ENCODE results near the gene RAB11B.

- TF ChIP-seq REST (IDR thresholded peaks at IDR 0.05; ENCODE audit: borderline replicate concordance) (no peak), POLR2AphosphoS5 (IDR thresholded peaks at IDR 0.05) (no peak), EP300 (conservative IDR thresholded peaks at IDR 0.05; ENCODE audit: poor library complexity, severe bottlenecking) (no peak), TAF1 (IDR thresholded peaks at IDR 0.05; ENCODE audit: low read depth) (no peak), SMC3 (conservative IDR thresholded peaks at IDR 0.05; ENCODE audit: poor library complexity) (no peak), RAD21 (conservative IDR thresholded peaks at IDR 0.05) (no peak), EZH2 (IDR thresholded peaks at IDR 0.05; ENCODE audit: borderline replicate concordance, insufficient read depth, low read length, poor library complexity, severe bottlenecking) (no peak), MXI1 (conservative IDR thresholded peaks at IDR 0.05; ENCODE audit: poor library complexity, severe bottlenecking) (no peak)
- TF ChIP-seq, protein P1, sequence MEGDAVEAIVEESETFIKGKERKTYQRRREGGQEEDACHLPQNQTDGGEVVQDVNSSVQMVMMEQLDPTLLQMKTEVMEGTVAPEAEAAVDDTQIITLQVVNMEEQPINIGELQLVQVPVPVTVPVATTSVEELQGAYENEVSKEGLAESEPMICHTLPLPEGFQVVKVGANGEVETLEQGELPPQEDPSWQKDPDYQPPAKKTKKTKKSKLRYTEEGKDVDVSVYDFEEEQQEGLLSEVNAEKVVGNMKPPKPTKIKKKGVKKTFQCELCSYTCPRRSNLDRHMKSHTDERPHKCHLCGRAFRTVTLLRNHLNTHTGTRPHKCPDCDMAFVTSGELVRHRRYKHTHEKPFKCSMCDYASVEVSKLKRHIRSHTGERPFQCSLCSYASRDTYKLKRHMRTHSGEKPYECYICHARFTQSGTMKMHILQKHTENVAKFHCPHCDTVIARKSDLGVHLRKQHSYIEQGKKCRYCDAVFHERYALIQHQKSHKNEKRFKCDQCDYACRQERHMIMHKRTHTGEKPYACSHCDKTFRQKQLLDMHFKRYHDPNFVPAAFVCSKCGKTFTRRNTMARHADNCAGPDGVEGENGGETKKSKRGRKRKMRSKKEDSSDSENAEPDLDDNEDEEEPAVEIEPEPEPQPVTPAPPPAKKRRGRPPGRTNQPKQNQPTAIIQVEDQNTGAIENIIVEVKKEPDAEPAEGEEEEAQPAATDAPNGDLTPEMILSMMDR (IDR thresholded peaks at IDR 0.05; ENCODE audit: poor library complexity, severe bottlenecking): no peak
Measured at GRCh38 chr19:8423817-8424223, 33.7 kb downstream of the RAB11B start.

Measured in neural cell (in vitro differentiated cells).